UCSD-AML1 (cell line): ENCODE measurements around the gene ICA1.
"Not testable (repeated sequence)": the region's sequence is repeated elsewhere in the genome, so short reads cannot be mapped to it uniquely, and the experiment has no call there.

Experiments used
- DNase-seq: peaks from one replicate; lab custom pipeline; 2025; ENCODE audit not compliant: unreplicated experiment; lab: John Stamatoyannopoulos, UW

ICA1 gene

GRCh38 chr7:8271960-8272359, 10.0 kb upstream of the ICA1 start:
- no peak for DNase-seq

DNA sequence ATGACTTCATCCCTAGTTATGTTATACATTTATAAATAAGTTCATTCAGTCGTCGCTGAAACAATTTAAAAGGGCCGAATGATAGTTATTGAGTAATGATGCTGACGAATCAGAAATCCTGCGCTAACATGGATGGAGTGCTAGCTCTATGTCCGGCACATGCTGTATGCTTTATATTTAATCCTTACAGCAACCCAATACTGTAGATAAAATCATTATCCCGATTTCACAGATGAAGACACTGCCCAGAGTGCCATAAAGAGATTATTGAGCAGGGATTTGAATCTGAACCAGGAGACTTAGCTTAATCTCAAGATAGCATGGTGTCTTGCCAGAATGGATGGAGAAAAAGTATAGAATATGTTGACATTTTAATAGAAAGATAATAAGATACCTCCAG, 1.1 kb upstream of the ICA1 start:
- no peak for DNase-seq

DNA sequence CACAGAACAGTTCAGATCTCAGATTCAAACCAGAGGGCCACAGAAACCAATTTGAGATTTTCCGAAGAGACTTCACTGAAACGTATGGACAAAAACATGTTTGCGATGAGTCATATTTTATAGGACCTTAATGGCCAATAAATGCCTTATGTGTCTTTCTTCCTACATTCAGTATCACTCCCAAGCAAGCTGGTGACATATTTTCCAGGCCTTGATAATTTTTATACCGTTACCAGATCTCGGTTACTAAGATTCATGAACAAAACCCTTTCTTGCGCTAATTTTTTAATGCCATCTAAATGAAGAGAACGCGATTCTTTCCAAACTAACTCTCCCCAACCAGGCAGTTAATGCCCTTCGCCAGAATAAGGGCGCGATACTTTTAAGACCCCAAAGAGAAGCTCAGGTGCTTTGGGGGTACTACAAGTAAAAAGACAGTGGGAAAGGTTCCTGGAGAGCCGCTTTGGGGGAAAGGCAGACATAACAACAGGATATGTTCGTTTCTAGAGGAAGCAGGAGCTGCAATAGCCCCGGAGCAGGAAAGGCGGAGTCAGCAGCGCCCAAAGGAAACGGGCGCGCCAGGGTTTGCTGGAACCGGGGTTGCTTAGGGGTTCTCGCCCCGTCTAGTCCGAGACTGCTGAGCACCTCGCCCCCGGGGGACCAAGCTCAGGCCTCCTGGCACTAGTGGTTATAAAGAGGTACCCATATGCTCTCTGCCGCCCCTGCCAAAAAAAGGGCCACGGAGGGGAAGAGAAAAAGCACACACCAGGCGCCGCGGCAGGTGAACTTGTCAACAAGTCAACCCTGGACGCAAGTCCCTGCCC, 884 bp downstream of the ICA1 start:
- DNase-seq: peak; percentile 58

GRCh38 chr7:8259586-8260222, 2.3 kb downstream of the ICA1 start:
- DNase-seq: no peak

DNA sequence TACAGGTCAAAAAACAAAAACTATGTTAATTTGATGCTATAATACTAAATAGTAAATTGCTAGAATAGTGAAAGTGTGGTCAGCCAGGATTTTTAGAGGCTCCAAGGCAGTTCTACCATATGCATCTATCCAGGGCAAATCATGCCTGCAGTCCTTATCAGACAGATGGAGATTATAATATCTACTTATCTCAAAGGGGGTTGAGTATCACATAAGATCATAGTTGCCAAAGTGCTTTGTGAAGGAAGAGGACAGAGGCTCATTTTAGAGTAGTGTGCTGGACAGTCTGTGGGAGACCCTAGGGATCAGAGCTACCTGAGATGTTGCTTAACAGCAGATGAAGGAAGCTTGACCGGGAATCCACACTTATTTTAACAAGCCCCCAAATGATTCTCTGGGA, 3.2 kb downstream of the ICA1 start:
- DNase-seq: no peak

GRCh38 chr7:8258166-8258565, 3.8 kb downstream of the ICA1 start:
- DNase-seq: no peak

GRCh38 chr7:8255680-8256655, 6.0 kb downstream of the ICA1 start:
- no peak for DNase-seq

- no peak for DNase-seq
Measured at GRCh38 chr7:8254667-8255066, 7.3 kb downstream of the ICA1 start.

DNA sequence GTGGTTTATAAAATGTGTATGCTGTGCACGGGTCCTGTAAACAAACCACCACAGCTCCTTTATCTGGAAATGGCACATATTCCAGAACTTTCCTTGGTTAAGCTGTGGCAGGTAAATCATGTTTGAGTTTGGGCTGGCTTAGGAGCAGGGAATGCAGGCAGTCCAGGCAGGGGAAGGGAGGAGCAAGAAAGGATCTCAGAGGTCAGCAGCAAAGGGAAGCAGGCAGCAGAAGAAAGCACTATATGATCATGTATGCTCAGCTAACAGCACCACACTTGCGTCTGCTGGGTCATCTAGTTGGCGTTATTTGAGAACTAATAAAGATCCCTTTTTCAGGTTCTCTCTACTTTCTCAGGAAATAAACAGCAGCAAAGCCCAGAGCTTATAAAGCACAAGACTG, 7.8 kb downstream of the ICA1 start:
- no peak for DNase-seq

GRCh38 chr7:8251195-8251594, 10.8 kb downstream of the ICA1 start:
- no peak for DNase-seq

DNA sequence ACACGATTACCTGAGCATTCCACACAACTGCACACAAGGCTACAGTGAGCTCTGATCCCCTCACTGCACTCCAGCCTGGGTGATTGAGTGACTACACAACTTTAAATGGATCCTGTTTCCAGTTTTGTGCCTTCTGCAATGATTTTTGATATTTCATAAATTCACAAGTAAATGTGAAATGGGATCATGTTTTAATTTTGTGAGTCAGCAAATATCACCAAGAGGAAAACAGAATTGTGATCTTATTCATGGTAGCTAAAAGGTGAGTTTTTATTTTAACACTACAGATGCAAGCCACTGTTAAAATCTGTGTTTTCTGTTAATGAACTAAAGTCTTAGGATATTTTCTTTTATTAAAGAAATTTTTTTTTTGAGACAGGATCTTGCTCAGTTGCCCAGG, 11.4 kb downstream of the ICA1 start:
- DNase-seq: no peak

DNA sequence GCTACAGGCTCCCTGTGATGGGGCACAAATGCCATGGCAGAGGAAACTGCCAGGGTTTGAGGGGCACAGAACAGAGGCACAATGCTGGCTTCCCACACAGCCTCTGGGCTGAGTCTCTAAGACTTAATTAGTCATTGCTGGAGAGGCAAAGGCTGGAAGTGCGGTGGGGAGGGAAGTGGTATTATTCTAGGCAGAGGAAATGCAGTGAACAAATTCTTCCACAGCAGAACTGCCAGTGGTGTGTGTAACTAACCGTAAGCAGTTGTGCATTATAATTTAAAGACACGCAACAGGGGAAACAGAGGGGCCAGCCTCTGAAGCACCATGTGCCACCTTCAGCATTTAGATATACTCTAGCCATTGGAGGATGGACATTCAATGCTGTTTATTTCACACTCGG, 12.8 kb downstream of the ICA1 start:
- peak; percentile 26 for DNase-seq

DNA sequence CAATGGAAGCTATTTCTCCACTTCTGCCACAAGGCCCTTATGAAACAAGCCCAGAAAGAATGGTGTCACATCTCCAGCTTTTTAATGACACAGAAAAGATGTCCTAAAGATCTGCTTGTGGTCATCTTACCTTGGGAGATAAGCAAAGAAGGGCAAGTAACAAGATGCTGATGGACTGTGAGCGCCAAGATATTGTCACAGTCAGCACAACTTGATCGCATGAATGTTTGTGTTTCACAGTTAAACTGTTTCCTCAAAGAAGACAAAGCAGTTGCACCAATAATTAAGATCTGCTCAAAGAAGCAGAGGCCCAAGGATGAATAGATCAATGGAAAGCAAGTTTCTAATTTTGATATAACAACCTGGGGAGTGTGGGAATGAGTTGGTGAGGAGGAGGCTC, 15.9 kb downstream of the ICA1 start:
- no peak for DNase-seq

DNA sequence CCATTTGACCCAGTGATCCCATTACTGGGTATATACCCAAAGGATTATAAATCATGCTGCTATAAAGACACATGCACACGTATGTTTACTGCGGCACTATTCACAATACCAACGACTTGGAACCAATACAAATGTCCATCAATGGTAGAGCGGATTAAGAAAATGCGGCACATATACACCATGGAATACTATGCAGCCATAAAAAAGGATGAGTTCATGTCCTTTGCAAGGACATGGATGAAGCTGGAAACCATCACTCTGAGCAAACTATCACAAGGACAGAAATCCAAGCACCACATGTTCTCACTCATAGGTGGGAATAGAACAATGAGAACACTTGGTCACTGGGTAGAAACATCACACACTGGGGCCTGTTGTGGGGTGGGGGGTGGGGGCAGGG, 16.9 kb downstream of the ICA1 start:
- DNase-seq: not testable (repeated sequence)

DNA sequence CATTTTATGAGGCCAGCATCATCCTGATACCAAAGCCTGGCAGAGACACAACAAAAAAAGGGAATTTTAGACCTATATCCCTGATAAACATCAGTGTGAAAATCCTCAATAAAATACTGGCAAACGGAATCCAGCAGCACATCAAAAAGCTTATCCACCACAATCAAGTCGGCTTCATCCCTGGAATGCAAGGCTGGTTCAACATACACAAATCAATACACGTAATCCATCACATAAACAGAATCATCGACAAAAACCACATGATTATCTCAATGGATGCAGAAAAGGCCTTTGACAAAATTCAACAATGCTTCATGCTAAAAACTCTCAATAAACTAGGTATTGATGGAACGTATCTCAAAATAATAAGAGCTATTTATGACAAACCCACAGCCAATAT, 18.9 kb downstream of the ICA1 start:
- DNase-seq: not testable (repeated sequence)

DNA sequence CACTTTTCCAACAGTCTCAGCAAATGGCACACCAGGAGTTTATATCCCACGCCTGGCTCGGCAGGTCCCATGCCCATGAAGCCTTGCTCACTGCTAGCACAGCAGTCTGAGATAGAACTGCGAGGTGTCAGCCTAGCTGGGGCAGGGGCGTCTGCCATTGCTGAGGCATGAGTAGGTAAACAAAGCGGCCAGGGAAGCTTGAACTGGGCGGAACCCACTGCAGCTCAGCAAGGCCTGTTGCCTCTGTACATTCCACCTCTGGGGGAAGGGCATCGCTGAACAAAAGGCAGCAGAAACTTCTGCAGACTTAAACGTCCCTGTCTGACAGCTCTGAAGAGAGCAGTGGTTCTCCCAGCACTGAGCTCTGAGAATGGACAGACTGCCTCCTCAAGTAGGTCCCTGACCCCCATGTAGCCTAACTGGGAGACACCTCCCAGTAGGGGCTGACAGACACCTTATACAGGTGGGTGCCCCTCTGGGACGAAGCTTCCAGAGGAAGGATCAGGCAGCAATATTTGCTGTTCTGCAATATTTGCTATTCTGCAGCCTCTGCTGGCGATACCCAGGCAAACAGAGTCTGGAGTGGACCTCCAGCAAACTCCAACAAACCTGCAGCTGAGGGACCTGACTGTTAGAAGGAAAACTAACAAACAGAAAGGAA, 22.1 kb downstream of the ICA1 start:
- DNase-seq: not testable (repeated sequence)

- DNase-seq: no peak
Measured at GRCh38 chr7:8236780-8237407, 25.1 kb downstream of the ICA1 start.

DNA sequence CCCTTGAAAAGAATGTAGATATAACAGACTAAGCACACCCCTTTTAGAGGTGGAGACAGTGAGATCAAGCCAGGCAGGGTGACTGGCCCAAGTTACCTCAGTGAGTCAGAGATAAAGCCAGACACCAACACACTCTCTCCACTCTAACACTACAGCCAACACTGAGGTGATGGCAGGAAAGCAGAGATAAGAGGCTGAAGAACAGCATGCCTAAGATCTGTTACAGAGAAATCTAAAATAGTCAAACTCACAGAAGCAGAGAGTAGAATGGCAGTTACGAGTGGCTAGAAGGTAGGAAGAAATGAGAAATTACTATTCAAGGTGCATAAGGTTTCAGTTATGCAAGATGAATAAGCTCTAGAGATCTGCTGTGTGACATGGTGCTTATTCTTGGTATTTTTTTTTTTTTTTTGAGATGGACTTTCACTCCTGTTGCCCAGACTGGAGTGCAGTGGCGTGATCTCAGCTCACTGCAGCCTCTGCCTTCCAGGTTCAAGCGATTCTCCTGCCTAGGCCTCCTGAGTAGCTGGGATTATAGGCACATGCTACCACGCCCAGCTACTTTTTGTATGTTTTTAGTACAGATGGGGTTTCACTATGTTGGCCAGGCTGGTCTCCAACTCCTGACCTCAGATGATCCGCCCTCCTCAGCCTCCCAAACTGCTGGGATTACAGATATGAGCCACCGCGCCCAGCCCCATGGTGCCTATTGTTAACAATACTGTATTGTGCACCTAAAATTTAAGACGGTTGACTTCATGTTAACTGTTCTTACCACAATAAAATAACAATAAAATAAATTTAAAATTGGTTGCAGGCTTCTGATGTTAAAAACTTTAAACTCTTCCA, 28.7 kb downstream of the ICA1 start:
- no peak for DNase-seq

- DNase-seq: no peak
Measured at GRCh38 chr7:8229927-8230326, 32.0 kb downstream of the ICA1 start.
